Neural progenitor cell (in vitro differentiated cells): ENCODE data around the gene ZBTB7A.

Source experiments
- CTCF ChIP-seq: fragments of 200-600 bp; sonication (generic); IDR thresholded peaks from 2 replicates; pipeline ENCODE4 v1.5.1; 2017; ENCODE audit warnings: antibody characterized with exemption, mild to moderate bottlenecking
- EZH2 ChIP-seq: fragments of 200-600 bp; sonication (generic); IDR thresholded peaks from 2 replicates; pipeline ENCODE4 v1.6.1; 2017; ENCODE audit warnings: antibody characterized with exemption, mild to moderate bottlenecking, moderate library complexity

- TF ChIP-seq CTCF (no peak), EZH2 (no peak)
Observed at GRCh38 chr19:4066176-4066606, 508 bp downstream of the ZBTB7A start.
